OCI-LY7 (cell line): Measurements from ENCODE around the gene METTL25B. TPM values are rescaled to one million over a fixed set of nuclear protein-coding genes. Genes with fewer than 3 reads are reported as not detected.

Experiments used
- BruUV-seq: library from RNA; stranded (reverse); fragments of 400-500 nt; replicated peaks from 2 replicates; lab custom pipeline; 2021; lab: Mats Ljungman, UMichigan
- CTCF ChIA-PET: fragments of 300-600 bp; sonication (Branson Sonifier 250); formaldehyde crosslinking; loops from one replicate; lab custom pipeline; 2022; ENCODE audit warnings: antibody characterized with exemption; ENCODE audit not compliant: unreplicated experiment; lab: Charles Lee
- POLR2A ChIA-PET: fragments of 300-600 bp; sonication (Branson Sonifier 250); formaldehyde crosslinking; loops from one replicate; lab custom pipeline; 2022; ENCODE audit warnings: antibody characterized with exemption; lab: Charles Lee
- DNase-seq: peaks from one replicate; pipeline ENCODE4 v3.0.0-alpha.2; 2015; ENCODE audit warnings: low spot score
- H2AFZ ChIP-seq: fragments of 200-600 bp; sonication (generic), shearing (Covaris generic); 2 replicates; pipeline ENCODE4 v1.6.1; 2014; ENCODE audit warnings: mild to moderate bottlenecking, antibody characterized with exemption, low read length, moderate library complexity
- H3K27ac ChIP-seq: fragments of 200-600 bp; sonication (generic); 2 replicates; pipeline ENCODE4 v1.5.1; 2014; ENCODE audit warnings: mixed run types, low read depth, mild to moderate bottlenecking, moderate library complexity, low read length, inconsistent platforms; ENCODE audit not compliant: poor library complexity, severe bottlenecking
- H3K36me3 ChIP-seq: fragments of 200-600 bp; sonication (generic); 2 replicates; pipeline ENCODE4 v1.6.1; 2014; ENCODE audit warnings: mild to moderate bottlenecking, antibody characterized with exemption, low read length, moderate library complexity, mixed read lengths; ENCODE audit not compliant: insufficient read depth
- H3K4me1 ChIP-seq: fragments of 200-600 bp; sonication (generic); 2 replicates; pipeline ENCODE4 v1.5.1; 2014; ENCODE audit warnings: mild to moderate bottlenecking, low read length; ENCODE audit not compliant: insufficient read depth, poor library complexity, severe bottlenecking
- H3K4me2 ChIP-seq: fragments of 200-600 bp; sonication (generic); 2 replicates; pipeline ENCODE4 v1.6.1; 2014; ENCODE audit warnings: mild to moderate bottlenecking, low read length
- H3K4me3 ChIP-seq: fragments of 200-600 bp; sonication (generic); 2 replicates; pipeline ENCODE4 v1.5.1; 2014; ENCODE audit warnings: mild to moderate bottlenecking, low read depth, low read length; ENCODE audit not compliant: poor library complexity, severe bottlenecking
- H3K79me2 ChIP-seq: fragments of 200-600 bp; sonication (generic); 2 replicates; pipeline ENCODE4 v1.6.1; 2016; ENCODE audit warnings: low read depth, mild to moderate bottlenecking, low read length, moderate library complexity, mixed read lengths; ENCODE audit not compliant: insufficient read depth
- H3K9me2 ChIP-seq: fragments of 200-600 bp; sonication (generic); 2 replicates; pipeline ENCODE4 v1.6.1; 2016; ENCODE audit warnings: mild to moderate bottlenecking, low read length, mixed read lengths; ENCODE audit not compliant: insufficient read depth
- H3K9me3 ChIP-seq: fragments of 200-600 bp; sonication (generic); 2 replicates; pipeline ENCODE4 v1.6.1; 2014; ENCODE audit warnings: mild to moderate bottlenecking, mixed run types, low read length, mixed read lengths
- H4K20me1 ChIP-seq: fragments of 200-600 bp; sonication (generic); 2 replicates; pipeline ENCODE4 v1.6.1; 2014; ENCODE audit warnings: mild to moderate bottlenecking, antibody characterized with exemption, low read length, moderate library complexity, mixed read lengths; ENCODE audit not compliant: insufficient read depth
- EZH2phosphoT487 ChIP-seq: fragments of 200-600 bp; sonication (generic); IDR thresholded peaks from 2 replicates; pipeline ENCODE4 v1.6.1; 2018; ENCODE audit warnings: low read depth, borderline replicate concordance, mild to moderate bottlenecking, mixed run types, antibody characterized with exemption, low read length, moderate library complexity, mixed read lengths
- intact Hi-C: fragments of 100-400 bp; cut with micrococcal nuclease; formaldehyde crosslinking; loops from one replicate; pipeline ENCODE4 v1.10.0; 2022; ENCODE audit not compliant: unreplicated experiment
- total RNA-seq, 2 experiments: library from RNA; depleted of rRNA in 1 of 2; stranded (reverse); fragments of >200 nt in 1 of 2; shearing (Covaris generic) in 1 of 2; gene quantifications; 2 replicates each; pipeline ENCODE4 v1.2.3, GENCODE V29; 2014 to 2022
- TF ChIP-seq, protein P1 (sequence below): fragments of 200-600 bp; sonication (generic); conservative IDR thresholded peaks from 2 replicates; pipeline ENCODE4 v1.5.1; 2014; ENCODE audit warnings: mild to moderate bottlenecking, antibody characterized with exemption, low read length, moderate library complexity, mixed read lengths

Gene METTL25B
- total RNA-seq, 2 experiments from 2014 or later = 24.7 to 45.6 TPM

DNA sequence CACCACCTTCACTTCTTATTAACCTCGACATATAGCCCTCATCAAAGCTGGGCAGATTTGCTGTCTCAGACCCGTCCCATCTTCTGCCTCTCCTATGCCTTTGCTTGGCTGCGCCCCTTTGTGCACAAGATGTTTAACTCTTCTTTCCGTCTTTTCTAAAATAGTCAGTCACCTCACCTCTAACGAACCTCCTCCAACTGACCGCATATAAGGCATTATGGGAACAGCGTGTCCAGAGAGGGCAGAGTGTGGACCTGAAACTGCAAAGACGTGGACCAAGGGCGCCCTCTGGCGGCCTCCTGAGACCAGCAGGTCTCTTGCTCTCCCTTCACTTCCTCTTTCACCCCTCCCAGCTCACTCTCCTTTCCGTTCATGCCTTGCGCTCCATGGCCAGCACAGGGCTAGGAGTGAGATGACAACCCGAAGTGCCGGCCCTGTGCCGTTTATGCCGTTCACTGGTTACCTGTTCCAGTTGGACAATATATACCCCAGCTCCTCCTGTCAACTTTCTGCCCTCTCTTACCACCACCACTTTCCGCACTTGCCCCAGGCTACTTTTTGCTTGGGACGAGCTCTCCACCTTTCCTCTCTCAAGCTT is 2.5 kb upstream of the METTL25B start:
- Histone ChIP-seq H3K79me2 (peaks cover 82% of the 10 kb centered on the region), H2AFZ (no peak overlapping the region), H3K27ac (peak overlapping the region; percentile 62), H3K36me3 (peaks cover 65% of the 10 kb centered on the region), H3K9me3 (no peaks in the 10 kb centered on the region), H4K20me1 (peaks cover 32% of the 10 kb centered on the region), H3K4me2 (peak overlapping the region; percentile 92), H3K4me3 (peak overlapping the region; percentile 87), H3K9me2 (no peaks in the 10 kb centered on the region), H3K4me1 (peaks cover 31% of the 10 kb centered on the region)
- no TSS peak for BruUV-seq
- ChIA-PET CTCF (interaction anchor here (0.6 to 2.4 kb wide), 14 partner anchors 10 to 126 kb away, joined by 3 to 36 read pairs (median 4); partner anchors contain the start of genes HDGF and PRCC), POLR2A (interaction anchor here (0.6 to 2.0 kb wide), 6 partner anchors 15 to 133 kb away, joined by 3 to 10 read pairs (median 4); partner anchors contain the start of genes HDGF, INSRR and MRPL24)
- DNase-seq = peak; percentile 89
- intact Hi-C loops = loop anchor here (1.0 to 5.0 kb wide), 3 partner anchors 36 to 137 kb away; partner anchors contain the start of gene NTRK1
- TF ChIP-seq, protein P1, sequence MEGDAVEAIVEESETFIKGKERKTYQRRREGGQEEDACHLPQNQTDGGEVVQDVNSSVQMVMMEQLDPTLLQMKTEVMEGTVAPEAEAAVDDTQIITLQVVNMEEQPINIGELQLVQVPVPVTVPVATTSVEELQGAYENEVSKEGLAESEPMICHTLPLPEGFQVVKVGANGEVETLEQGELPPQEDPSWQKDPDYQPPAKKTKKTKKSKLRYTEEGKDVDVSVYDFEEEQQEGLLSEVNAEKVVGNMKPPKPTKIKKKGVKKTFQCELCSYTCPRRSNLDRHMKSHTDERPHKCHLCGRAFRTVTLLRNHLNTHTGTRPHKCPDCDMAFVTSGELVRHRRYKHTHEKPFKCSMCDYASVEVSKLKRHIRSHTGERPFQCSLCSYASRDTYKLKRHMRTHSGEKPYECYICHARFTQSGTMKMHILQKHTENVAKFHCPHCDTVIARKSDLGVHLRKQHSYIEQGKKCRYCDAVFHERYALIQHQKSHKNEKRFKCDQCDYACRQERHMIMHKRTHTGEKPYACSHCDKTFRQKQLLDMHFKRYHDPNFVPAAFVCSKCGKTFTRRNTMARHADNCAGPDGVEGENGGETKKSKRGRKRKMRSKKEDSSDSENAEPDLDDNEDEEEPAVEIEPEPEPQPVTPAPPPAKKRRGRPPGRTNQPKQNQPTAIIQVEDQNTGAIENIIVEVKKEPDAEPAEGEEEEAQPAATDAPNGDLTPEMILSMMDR = peak; percentile 95
- TF ChIP-seq EZH2phosphoT487 = no peak

DNA sequence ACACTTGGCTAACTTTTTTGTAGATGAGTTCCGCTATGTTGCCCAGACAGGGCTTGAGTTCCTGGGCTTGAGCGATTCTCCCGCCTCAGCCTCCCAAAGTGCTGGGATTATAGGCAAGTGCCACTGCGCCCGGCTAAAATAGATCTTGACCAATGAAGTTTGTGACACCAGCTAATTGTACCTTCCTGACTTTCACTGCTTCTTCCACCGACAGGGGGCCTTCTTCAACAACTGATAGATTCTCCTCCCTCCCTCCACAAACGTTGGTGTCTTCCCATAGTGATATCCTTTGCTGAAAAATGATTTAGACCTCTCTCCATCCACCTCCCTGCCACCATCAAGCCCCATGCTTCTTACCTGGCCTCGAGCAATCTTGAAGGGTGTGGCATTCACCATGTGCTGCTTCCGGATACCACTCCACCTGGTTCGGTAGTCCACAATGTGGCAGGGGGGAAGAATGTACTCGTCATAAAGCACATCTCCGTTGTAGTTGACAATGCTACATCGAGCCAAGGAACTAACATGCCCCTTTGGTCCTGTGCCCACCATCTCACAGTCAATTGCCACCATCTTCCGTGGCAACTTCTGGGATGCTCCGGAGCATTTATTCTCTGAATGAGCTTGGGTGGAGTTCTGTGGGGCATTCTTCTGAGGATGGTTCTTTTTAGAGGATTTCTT is 1.6 kb upstream of the METTL25B start:
- Histone ChIP-seq H3K4me2 (peak overlapping the region; percentile 92), H3K36me3 (peaks cover 56% of the 10 kb centered on the region), H3K79me2 (peaks cover 76% of the 10 kb centered on the region), H3K4me3 (peak overlapping the region; percentile 87), H3K27ac (peak overlapping the region; percentile 62), H3K4me1 (peaks cover 31% of the 10 kb centered on the region), H4K20me1 (peaks cover 32% of the 10 kb centered on the region), H3K9me3 (no peaks in the 10 kb centered on the region), H2AFZ (no peak overlapping the region), H3K9me2 (no peaks in the 10 kb centered on the region)
- intact Hi-C loops = loop anchor here (1.0 to 5.0 kb wide), 3 partner anchors 37 to 136 kb away; partner anchors contain the start of gene NTRK1
- CTCF ChIA-PET = interaction anchor here (0.6 to 2.4 kb wide), 13 partner anchors 11 to 127 kb away, joined by 3 to 36 read pairs (median 4); partner anchors contain the start of genes HDGF, MRPL24 and PRCC
- TF ChIP-seq EZH2phosphoT487 = no peak
- TF ChIP-seq, protein P1 = peak; percentile 87
- POLR2A ChIA-PET = interaction anchor here (0.6 to 2.0 kb wide), 9 partner anchors 14 to 1452 kb away, joined by 3 to 10 read pairs (median 3); partner anchors contain the start of genes HDGF and MRPL24
- peak; percentile 80 for DNase-seq
- BruUV-seq = no TSS peak
